Neural cell (in vitro differentiated cells): ENCODE results near the gene PRSS33. TPM values are rescaled to one million over a fixed set of nuclear protein-coding genes. Genes with fewer than 3 reads are reported as not detected.

Source experiments
- H2AFZ ChIP-seq: fragments of 200-600, 300-800 bp; sonication (generic), shearing (Covaris generic); 2 replicates; pipeline ENCODE4 v1.6.0; 2014; ENCODE audit warnings: low read depth, mild to moderate bottlenecking, antibody characterized with exemption, low read length, moderate library complexity
- H3F3A ChIP-seq: fragments of 200-600 bp; shearing (Covaris generic); 2 replicates; pipeline ENCODE4 v1.6.1; 2016; ENCODE audit warnings: mild to moderate bottlenecking, moderate library complexity, mixed read lengths, antibody characterized with exemption, low read length; ENCODE audit not compliant: insufficient read depth, poor library complexity, severe bottlenecking
- H3K27ac ChIP-seq: fragments of 200-600, 300-800 bp; sonication (generic), shearing (Covaris generic); 2 replicates; pipeline ENCODE4 v1.5.1; 2014; ENCODE audit warnings: mild to moderate bottlenecking, low read length, moderate library complexity
- H3K27me3 ChIP-seq: fragments of 300-800, 200-600 bp; sonication (generic), shearing (Covaris generic); 2 replicates; pipeline ENCODE4 v1.6.0; 2014; ENCODE audit warnings: mild to moderate bottlenecking, low read depth, low read length, moderate library complexity; ENCODE audit not compliant: insufficient read depth
- H3K36me3 ChIP-seq: fragments of 300-800, 200-600 bp; sonication (generic), shearing (Covaris generic); 2 replicates; pipeline ENCODE4 v1.5.1; 2014; ENCODE audit warnings: mild to moderate bottlenecking, antibody characterized with exemption, low read length, moderate library complexity; ENCODE audit not compliant: insufficient read depth
- H3K4me2 ChIP-seq: fragments of 300-800, 200-600 bp; sonication (generic), shearing (Covaris generic); 2 replicates; pipeline ENCODE4 v1.6.0; 2014; ENCODE audit warnings: mild to moderate bottlenecking, low read length
- H3K4me3 ChIP-seq: fragments of 300-800, 200-600 bp; sonication (generic), shearing (Covaris generic); 2 replicates; pipeline ENCODE4 v1.5.1; 2014; ENCODE audit warnings: mild to moderate bottlenecking, low read length, moderate library complexity
- H3K79me2 ChIP-seq: fragments of 200-600 bp; shearing (Covaris generic); replicated peaks from 2 replicates; pipeline ENCODE4 v1.6.0; 2014; ENCODE audit warnings: mild to moderate bottlenecking, low read length, moderate library complexity; ENCODE audit not compliant: insufficient read depth
- H3K9ac ChIP-seq: fragments of 300-800, 200-600 bp; sonication (generic), shearing (Covaris generic); 2 replicates; pipeline ENCODE4 v1.6.1; 2016; ENCODE audit warnings: mild to moderate bottlenecking, low read length, mixed read lengths
- H3K9me2 ChIP-seq: fragments of 200-600 bp; shearing (Covaris generic); 2 replicates; pipeline ENCODE4 v1.6.1; 2016; ENCODE audit warnings: mild to moderate bottlenecking, low read length, mixed read lengths; ENCODE audit not compliant: insufficient read depth
- H3K9me3 ChIP-seq: fragments of 200-600, 300-800 bp; sonication (generic), shearing (Covaris generic); 2 replicates; pipeline ENCODE4 v1.6.1; 2016; ENCODE audit warnings: mild to moderate bottlenecking, mixed run types, low read length, moderate library complexity, mixed read lengths
- H4K20me1 ChIP-seq: fragments of 200-600 bp; shearing (Covaris generic); 2 replicates; pipeline ENCODE4 v1.6.1; 2016; ENCODE audit warnings: mild to moderate bottlenecking, mixed run types; ENCODE audit not compliant: insufficient read depth
- EP300 ChIP-seq: fragments of 450-650 bp; conservative IDR thresholded peaks from 2 replicates; pipeline ENCODE4 v1.6.1; 2014; ENCODE audit warnings: antibody characterized with exemption, mild to moderate bottlenecking, moderate library complexity; ENCODE audit not compliant: poor library complexity, severe bottlenecking
- EZH2 ChIP-seq: fragments of 200-600, 300-800 bp; shearing (Covaris generic), sonication (generic); IDR thresholded peaks from 2 replicates; pipeline ENCODE4 v1.6.1; 2014; ENCODE audit warnings: antibody characterized with exemption, low read length, borderline replicate concordance, mild to moderate bottlenecking; ENCODE audit not compliant: insufficient read depth, poor library complexity, severe bottlenecking
- MXI1 ChIP-seq: fragments of 450-650 bp; conservative IDR thresholded peaks from 2 replicates; pipeline ENCODE4 v1.6.1; 2014; ENCODE audit warnings: antibody characterized with exemption, mild to moderate bottlenecking; ENCODE audit not compliant: poor library complexity, severe bottlenecking
- POLR2AphosphoS5 ChIP-seq: IDR thresholded peaks from 2 replicates; pipeline ENCODE4 v1.6.1; 2012
- RAD21 ChIP-seq: fragments of 450-650 bp; conservative IDR thresholded peaks from 2 replicates; pipeline ENCODE4 v1.6.1; 2014; ENCODE audit warnings: antibody characterized with exemption, mild to moderate bottlenecking, moderate library complexity
- REST ChIP-seq: IDR thresholded peaks from 2 replicates; pipeline ENCODE4 v1.6.1; 2012; ENCODE audit warnings: borderline replicate concordance
- SMC3 ChIP-seq: fragments of 450-650 bp; conservative IDR thresholded peaks from 2 replicates; pipeline ENCODE4 v1.6.1; 2014; ENCODE audit warnings: antibody characterized with exemption, mild to moderate bottlenecking, moderate library complexity; ENCODE audit not compliant: poor library complexity
- TAF1 ChIP-seq: IDR thresholded peaks from 2 replicates; pipeline ENCODE4 v1.6.1; 2012; ENCODE audit warnings: low read depth
- polyA plus RNA-seq: library from polyadenylated mRNA; depleted of rRNA; stranded (reverse); fragments of >200 nt; gene quantifications from 2 replicates; pipeline ENCODE4 v1.2.3, GENCODE V29; 2014
- TF ChIP-seq, protein P1 (sequence below): fragments of 450-650 bp; IDR thresholded peaks from 2 replicates; pipeline ENCODE4 v1.5.1; 2014; ENCODE audit warnings: antibody characterized with exemption, mild to moderate bottlenecking, moderate library complexity; ENCODE audit not compliant: poor library complexity, severe bottlenecking

Gene PRSS33
- polyA plus RNA-seq, 1 donor from 2014 or later = not detected

- Histone ChIP-seq H3K9me2 (no peaks in the 10 kb centered on the region), H3K4me3 (no peak overlapping the region), H4K20me1 (no peaks in the 10 kb centered on the region), H3K27me3 (no peaks in the 10 kb centered on the region), H3K4me2 (no peak overlapping the region), H3F3A (no peaks in the 10 kb centered on the region), H3K9me3 (peaks cover 10% of the 10 kb centered on the region), H3K79me2 (no peaks in the 10 kb centered on the region), H2AFZ (no peak overlapping the region), H3K27ac (no peak overlapping the region), H3K9ac (no peak overlapping the region), H3K36me3 (no peaks in the 10 kb centered on the region)
- TF ChIP-seq SMC3 = no peak
- TF ChIP-seq EZH2 = no peak
- no peak for TF ChIP-seq POLR2AphosphoS5
- TF ChIP-seq TAF1 = no peak
- no peak for TF ChIP-seq EP300
- TF ChIP-seq REST = no peak
- no peak for TF ChIP-seq RAD21
- no peak for TF ChIP-seq MXI1
- TF ChIP-seq, protein P1, sequence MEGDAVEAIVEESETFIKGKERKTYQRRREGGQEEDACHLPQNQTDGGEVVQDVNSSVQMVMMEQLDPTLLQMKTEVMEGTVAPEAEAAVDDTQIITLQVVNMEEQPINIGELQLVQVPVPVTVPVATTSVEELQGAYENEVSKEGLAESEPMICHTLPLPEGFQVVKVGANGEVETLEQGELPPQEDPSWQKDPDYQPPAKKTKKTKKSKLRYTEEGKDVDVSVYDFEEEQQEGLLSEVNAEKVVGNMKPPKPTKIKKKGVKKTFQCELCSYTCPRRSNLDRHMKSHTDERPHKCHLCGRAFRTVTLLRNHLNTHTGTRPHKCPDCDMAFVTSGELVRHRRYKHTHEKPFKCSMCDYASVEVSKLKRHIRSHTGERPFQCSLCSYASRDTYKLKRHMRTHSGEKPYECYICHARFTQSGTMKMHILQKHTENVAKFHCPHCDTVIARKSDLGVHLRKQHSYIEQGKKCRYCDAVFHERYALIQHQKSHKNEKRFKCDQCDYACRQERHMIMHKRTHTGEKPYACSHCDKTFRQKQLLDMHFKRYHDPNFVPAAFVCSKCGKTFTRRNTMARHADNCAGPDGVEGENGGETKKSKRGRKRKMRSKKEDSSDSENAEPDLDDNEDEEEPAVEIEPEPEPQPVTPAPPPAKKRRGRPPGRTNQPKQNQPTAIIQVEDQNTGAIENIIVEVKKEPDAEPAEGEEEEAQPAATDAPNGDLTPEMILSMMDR = no peak
These were observed 18.9 kb upstream of the PRSS33 start for GRCh38 chr16:2806286-2806685.

DNA sequence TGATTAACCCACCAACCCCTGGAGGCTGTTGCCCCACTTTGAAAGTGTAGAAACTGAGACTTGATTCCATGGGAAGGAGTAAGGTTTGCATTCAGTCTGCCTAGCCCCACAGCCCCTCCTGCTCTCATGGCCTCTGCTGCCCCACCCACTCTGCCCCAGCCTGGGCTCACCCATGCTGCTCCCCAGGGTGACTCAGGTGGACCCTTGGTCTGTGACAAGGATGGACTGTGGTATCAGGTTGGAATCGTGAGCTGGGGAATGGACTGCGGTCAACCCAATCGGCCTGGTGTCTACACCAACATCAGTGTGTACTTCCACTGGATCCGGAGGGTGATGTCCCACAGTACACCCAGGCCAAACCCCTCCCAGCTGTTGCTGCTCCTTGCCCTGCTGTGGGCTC lies 17.4 kb upstream of the PRSS33 start:
- Histone ChIP-seq H3F3A (no peaks in the 10 kb centered on the region), H3K27me3 (no peaks in the 10 kb centered on the region), H2AFZ (no peak overlapping the region), H3K36me3 (no peaks in the 10 kb centered on the region), H3K9ac (no peak overlapping the region), H3K27ac (no peak overlapping the region), H4K20me1 (no peaks in the 10 kb centered on the region), H3K9me3 (peaks cover 10% of the 10 kb centered on the region), H3K9me2 (no peaks in the 10 kb centered on the region), H3K79me2 (no peaks in the 10 kb centered on the region), H3K4me3 (no peak overlapping the region), H3K4me2 (no peak overlapping the region)
- TF ChIP-seq SMC3 = no peak
- TF ChIP-seq RAD21 = no peak
- TF ChIP-seq REST = no peak
- TF ChIP-seq EZH2 = no peak
- TF ChIP-seq TAF1 = no peak
- TF ChIP-seq, protein P1 = no peak
- TF ChIP-seq POLR2AphosphoS5 = no peak
- no peak for TF ChIP-seq EP300
- no peak for TF ChIP-seq MXI1
